NCI-H2227 (cell line): Measurements from ENCODE around the gene GRID1.
"Not testable (repeated sequence)": the region's sequence is repeated elsewhere in the genome, so short reads cannot be mapped to it uniquely, and the experiment has no call there.

ENCODE experiments used
- DNase-seq: peaks from one replicate; lab custom pipeline; 2025; ENCODE audit not compliant: unreplicated experiment; lab: John Stamatoyannopoulos, UW

Gene GRID1

DNA sequence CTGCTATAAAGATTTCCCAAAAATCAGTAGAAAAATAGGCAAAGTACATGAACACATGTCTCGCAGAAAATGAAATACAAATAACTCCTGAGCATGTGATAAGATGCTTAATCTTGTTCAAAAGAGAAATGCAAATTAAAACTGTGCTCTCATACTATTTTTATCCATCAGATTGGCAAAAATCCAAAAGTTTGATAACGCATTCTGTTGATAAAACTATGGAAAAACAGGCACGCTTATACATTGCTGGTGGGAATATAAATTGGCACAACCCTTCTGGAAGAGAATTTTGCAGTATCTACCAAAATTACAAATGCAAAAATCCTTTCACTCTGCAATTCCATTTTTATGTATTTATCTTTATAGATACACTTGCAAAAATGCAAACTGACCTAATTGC is 315.0 kb downstream of the GRID1 start:
- no peak for DNase-seq

DNA sequence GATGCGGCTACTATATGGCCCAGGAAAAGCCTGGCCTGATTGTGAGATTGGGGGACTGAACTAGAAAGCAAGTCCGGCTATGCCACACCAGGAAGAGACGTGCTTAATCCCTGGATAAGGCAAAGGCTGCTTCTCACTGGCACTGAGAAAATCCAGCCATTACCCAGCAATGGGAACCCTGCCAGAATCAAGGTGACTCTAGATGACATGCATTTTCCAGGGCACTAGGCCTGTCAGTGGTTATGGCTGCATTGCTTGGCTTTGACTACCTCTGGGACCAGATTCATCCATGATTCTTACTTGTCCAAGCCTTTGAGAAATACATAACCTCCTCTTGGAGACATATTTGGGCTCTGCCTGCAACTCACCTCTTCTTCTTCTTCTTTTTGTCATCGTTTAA is 317.2 kb downstream of the GRID1 start:
- no peak for DNase-seq

DNA sequence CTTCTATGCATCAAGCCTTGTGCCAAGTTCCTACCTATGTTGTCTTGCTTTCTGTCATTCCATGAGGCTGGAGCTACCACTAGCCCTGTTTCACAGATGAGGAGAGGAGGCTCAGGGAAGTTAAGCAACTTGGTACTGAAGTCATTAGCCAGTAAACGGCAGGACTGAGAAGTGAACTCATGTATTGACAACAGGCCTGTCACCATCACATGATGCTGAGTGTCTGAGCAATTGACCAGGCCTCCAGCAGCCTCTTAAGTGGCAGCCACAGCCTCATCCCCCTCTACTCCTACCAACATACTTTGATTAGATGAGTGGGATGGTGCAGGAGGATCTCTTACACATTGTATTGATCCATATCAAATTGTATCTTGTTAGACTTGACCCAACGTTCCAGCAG is 317.6 kb downstream of the GRID1 start:
- DNase-seq, result no peak

DNA sequence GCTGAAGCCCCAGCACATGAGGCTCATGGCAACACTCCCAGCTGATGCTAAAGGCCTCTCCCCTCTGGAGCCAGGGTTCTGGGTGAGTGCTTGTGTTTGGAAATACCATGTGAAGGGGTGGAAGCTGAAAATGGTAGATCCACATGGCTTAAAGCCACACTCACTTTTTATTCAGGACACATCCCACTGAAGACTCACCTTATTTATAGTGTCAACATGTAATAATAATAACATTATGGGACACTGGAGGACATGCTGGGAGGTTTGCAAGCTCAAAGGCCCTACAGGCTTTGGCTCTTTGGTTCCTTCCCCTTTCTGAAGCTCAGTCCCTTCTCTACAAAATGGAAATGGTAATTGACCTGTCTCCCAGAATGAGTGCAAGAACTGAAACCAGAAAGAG is 318.0 kb downstream of the GRID1 start:
- no peak for DNase-seq

DNA sequence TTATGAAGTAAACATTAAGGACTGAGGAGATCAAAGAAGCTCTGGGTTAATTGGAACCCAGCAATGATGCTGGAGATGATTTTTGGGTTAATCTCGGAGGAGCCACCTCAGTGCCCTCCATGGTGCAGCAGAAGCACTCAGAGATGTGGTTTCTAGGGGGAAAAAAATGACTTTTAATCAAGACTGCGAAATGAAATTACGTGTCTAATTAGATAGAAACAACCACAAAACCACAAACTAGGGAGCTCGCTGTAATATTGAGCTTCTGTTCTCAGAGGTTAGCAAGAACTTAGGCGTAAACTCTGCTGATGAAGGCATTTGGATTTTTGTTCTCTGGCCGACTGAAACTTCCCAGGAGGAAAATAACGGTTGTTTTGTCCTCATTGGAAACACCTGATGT is 319.0 kb downstream of the GRID1 start:
- DNase-seq, result no peak

DNA sequence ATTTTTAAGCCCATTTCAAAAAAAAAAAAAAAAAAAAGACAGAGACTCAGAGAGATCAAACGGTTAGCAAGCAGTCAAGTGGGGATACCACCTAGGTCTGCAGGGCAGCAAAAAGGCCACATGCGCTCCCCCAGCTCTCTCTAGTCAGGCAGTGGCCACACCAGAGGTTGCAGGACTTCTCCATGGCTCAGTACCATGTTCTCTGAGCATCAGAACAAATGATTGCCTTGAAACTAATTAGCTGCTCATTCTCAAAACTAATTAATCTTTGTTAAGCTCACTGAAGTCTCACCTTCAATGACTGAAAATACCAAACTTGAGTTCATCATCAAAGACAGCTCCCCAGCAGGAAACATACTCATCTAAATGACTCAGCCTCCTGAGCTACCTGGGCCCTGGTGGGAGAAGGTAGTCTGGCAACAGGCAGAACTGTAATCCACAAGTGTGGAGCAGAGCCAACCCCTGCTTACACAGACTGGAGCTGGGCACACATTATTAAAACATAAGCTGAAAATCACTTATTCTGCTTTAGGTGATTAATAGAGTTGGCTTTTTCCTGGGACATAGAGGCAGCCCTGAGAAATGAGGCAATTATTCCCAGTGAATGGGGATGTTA is 319.6 kb downstream of the GRID1 start:
- DNase-seq, result no peak

DNA sequence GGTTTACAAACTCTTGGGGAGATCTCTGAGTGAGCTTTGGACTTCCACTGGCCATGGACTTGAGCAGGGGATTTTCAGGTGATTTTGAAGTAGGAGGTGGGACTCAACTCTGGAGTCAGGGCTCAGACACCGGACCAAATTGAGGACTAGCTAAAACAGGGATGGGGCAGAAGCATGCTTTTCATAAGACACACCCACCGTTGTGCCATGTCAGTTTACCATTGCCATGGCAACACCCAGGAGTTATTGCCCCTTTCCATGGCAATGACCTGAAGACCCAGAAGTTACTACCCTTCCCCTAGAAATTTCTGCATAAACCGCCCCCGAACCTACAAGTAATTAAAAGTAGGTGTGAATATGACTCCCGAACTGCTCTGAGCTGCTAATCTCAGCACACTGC is 320.7 kb downstream of the GRID1 start:
- no peak for DNase-seq

DNA sequence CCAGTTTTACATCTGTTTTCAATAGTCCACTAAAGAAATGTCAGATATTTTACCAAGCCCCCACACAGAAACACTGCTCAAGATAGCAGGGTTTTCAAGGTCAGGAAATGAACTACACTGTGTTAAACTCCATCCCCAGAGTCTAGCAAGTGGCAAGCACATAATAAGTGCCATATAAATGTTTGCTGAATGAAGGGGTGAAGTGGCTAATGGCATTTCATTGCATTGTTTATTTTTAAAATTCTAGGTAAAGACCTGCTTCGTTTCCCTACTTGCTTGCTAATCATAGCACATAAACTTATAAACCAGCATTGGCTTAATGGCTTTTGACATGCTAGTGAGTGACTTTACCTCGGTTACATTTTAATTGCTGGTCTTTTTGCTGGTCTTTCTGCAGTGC is 322.6 kb downstream of the GRID1 start:
- no peak for DNase-seq

DNA sequence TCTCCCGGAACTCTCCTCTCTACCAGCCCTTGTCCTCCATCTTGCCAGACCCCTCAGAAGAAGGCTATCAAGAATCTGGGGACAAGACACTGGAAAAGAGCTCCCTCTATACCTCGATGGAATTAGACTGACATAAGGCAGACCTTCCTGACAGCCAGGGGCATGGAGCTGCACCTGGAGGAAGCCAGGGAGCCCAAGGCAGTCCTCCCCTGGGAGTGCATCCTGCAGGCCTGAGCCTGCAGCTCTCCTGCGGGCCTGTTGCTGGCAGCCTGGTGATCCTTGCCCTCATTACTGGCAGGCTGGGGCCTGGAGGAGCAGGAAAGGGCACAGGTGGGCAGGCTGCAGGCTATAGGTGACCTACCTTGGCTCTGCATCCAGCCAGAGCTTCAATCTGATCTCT is 323.4 kb downstream of the GRID1 start:
- no peak for DNase-seq

DNA sequence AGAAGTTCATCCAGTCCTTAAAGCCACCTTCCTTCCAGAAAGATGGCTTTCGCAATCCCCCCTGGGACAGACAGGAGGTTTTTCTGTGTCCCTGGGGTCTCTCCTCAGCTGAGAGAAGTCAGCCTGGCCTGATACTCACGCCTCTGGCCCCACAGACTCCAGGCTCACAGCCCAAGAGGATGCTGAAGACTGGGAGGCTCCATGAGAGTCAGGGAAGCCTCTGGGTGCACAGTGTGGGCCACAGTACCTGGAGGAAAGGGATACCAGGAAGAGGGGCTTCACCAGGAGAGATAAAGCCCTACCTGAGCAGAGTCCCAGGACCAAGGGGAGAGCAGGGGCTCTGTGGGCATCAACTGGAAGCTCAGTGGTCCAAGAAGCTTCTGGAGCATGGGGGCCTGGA is 324.4 kb downstream of the GRID1 start:
- DNase-seq, result no peak

DNA sequence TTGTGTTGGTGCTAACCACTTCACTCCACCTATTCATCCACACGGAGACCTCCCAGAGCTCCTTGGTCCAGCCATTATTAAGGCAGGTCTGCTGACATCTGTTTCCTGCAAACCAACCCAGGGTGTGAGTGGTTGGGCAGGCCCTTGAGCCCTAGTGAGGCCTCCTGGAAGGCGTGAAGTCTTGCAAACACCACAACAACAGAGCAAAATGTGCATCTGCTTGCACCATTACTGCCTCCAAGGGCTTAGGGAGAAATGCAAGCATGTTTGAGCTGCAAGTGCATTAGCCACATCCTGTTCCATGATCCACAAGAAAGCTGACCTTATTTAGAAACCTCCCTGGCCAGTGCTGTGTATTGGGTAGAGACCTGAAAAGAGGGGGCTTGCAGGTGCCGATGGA is 325.5 kb downstream of the GRID1 start:
- no peak for DNase-seq

DNA sequence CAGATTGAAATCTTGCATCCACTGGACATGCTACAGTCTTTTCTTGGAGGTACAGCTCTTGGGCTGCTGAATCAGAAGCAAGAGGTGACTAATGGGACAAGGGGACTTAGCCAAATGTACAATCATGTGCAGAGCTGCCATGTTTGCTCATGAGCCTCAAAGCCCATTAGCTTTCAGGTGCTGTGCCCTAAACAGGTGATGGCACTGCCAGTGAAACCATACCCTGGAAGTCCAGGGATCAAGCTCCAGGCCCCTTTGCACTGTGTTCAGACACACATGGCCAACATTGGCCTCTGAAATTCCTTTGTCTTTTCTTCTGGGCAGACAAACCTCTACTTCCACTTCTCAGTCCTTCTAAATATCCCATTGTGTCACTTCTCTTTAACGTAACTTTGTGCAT is 328.2 kb downstream of the GRID1 start:
- no peak for DNase-seq

DNA sequence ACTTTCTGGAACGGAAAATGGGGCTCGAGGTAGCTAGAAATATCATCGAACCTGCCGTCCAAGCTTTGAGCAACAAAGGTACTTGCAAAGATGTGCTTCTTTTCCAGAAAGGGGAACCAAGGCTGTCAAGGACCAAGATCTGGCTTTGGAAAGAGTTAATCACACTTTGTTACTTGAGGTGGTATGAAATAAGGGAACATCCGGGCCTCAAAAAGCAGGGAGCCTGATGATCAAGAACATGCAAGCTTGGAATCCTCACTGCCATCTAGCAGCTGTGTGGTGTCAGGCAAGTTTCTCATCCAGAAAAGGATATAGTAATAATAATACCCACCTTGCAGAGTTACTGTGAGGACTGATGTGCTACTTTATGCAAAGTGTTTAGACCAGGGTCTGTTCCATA is 329.5 kb downstream of the GRID1 start:
- no peak for DNase-seq

DNA sequence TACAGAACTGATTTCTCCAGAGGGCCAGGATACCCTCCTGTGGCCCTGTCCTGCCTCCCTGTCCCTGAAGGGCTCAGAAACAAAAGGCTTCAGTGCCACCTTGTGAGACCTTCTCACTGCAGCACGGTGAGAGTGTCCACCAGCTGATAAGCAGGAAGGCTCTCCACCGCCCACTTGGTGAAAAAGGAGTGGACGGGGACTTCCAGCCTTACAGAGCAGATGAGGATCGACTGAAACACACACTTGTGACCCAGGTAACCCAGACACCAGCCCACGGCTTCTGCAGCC is 330.1 kb downstream of the GRID1 start:
- no peak for DNase-seq

DNA sequence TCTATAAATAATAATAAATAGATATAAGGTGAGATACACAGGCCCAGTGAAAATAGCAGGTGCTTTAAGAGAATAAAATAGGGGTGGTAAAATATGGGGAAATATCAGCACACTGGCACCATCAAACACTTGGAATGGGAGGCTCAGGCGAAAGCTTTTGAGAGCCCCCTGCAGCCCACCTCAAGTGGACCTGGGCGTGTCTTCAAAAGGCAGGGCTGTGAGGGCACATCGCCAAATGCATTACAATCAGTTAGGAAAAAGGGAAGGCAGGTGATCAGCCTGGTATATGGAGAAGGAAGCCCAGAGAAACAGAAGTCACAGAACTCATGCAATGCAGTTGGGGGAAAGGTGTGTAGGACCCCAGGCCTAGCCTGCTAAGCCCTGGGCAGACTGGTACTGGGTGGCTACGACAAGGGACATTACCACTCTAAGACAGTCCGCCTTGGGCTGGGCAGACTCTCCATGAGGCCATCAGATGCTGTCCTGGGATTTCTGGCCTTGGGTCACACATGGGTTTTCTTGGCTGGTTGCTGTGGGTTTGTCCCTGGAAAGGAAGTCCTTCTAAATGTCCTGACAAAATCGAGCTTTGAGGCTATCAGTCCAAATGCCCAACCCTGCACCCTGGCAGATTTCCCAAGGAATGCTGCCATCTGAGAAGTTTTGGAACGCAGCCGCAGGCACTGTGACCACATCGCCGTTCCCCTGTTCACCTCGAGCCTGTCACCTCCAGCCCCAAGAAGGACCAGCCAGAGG is 330.6 kb downstream of the GRID1 start:
- DNase-seq, result no peak

DNA sequence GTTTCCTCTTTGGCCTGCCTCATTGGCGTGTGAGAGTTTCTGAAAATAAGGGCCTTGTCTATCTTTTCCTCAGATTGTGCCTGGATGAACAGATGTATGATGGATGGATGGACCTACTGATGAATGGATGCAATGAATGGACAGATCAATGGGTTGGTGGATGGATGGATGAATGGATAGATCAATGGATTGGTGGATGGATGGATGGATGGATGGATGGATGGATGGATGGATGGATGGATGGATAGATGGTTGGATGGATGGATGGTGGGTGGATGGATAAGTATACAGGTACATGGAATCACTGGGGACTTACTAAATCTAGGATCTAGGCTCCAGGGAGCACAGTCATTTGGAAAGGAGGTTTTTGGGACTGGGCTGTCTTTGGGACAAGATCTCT is 331.9 kb downstream of the GRID1 start:
- no peak for DNase-seq

DNA sequence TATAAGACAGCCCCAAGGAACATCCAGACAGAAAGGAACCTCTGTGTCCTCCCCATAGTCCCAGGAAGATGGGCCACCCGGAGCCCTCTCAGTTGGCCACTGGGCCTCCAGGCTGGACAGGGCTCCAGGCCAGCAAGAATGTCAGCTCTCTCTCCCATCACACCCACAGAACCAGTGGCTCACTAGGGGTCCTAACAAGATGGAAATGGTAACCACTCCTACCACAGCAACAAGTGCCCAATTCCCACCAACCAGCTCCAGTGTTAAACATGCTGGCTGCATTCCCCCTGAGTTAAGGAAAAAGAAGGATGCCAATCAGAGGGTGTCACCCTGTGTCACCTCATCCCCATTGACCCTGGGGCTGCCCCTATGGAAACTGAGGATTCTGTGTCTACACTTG is 333.0 kb downstream of the GRID1 start:
- DNase-seq, result no peak

DNA sequence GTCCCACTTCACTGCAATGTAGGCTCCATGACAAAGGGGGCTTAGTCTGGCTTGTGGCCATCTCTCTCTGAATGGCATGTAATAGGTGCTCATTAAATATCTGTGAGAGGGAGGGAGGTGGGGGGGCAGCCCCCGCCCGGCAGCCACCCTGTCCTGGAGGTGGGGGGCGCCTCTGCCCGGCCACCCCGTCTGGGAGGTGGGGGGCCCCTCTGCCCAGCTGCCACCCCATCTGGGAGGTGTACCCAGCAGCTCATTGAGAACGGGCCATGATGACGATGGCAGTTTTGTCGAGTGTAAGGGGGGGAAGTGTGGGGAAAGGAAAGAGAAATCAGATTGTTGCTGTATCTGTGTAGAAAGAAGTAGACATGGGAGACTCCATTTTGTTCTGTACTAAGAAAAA is 334.5 kb downstream of the GRID1 start:
- DNase-seq, result not testable (repeated sequence)

DNA sequence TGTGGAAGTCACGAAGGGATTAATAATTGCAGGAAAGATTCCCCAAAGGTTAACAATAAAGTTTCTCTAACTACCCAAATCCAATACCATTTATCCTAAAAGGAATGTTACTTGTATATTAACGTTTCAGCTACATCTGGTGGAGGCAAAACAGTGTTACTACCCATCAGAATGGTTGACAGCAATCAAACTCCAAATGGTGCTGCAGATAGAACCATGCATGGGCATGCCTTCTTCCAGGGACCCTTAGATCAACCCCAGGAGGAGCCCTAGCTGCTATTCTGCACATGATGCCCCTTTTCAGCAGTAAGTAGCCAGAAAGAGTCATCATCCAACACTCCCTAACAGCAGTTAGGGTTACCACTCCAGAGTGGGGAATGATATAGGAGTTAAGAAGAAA is 336.3 kb downstream of the GRID1 start:
- DNase-seq, result no peak

DNA sequence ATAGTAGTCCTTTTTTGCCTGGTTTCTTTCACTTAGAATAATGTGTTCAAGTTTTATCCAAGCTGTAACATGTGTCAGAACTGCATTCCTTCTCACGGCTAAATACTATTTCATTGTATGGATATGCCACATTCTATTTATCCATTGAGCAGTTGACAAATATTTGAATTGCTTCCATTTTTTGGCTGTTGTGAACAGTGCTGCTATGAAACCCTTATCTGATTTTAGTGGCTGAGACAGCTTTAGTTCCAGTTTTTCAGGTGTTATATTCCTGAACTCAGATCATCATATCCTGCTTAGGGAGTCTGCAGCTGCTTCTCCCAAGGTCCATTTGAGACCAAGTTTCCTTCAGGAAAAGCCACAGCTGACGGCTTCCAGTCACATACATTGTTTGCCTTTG is 339.2 kb downstream of the GRID1 start:
- no peak for DNase-seq

DNA sequence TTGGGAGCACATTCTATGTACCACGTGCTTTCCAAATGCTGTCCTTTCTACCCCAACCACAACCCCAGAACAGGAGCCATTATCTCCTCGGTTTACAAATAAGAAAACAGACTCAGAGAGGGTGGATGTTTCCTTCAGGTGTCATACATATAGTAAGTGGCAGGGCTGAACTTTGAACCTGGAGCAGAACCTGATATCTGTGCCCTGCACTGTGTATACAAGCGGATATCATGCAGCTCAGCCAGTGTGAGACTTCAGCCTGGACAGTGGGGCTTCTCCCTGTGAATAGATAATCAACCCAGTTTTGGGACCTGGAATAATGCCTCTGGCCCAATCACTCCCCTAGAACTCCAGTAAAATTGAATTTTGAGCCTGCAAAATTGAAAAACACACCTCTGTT is 341.1 kb downstream of the GRID1 start:
- DNase-seq, result no peak

DNA sequence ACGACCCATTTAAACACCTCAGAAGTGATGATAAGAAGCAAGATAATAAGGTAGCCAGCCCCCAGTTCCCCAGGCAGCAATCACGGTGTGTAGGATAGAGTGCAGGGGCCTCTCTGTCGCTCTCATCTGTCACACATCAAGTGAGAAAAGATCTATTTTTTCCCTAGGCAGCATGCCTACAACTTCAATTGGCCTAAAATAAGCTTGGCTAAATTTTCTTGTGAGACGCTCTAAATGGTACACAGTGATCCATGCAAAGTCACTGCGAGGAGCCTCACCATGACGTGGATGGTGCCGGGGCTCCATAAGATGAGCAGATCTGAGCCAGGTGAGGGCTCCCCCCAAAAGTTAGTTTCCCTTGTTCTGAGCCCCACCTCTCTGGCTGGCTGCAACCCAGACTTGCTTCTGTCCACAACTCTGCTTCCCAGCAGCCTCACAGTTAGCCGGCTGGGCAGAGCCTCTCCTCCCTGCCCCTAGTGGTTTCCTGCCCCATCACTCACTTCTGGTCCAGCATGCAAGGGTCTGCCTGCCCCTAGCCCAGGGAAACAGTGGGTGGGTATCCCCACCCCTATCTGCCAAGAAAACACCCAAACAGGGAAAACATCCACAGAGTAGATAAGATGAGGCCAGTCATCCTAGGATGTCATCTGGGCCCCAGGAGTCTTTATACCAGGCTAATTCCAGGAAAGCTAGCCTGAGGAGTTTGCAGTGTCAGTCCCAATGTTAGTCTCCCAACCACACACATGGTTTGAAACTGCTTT is 342.1 kb downstream of the GRID1 start:
- DNase-seq, result no peak

DNA sequence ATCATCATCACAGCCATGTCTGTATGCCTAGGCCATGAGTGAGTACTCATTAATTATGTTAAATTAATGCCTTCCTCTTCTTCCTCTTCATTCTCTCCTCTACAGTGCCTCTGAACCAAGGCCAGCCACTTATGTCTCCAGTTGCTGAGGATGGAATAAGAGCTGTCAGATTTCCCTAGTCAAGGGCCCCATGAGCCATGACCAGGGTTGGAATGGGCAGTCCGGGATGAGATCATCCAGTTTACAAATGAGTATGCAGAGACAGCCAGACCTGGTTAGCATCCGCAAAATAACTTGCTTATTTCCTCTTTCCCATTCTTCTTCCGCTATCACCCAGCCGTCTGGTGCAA is 342.7 kb downstream of the GRID1 start:
- no peak for DNase-seq
